DOHH2 (cell line): ENCODE data around the gene SORL1.

ENCODE experiments used
- EZH2phosphoT487 ChIP-seq: fragments of 200-600 bp; sonication (generic); IDR thresholded peaks from 2 replicates; pipeline ENCODE4 v1.6.1; 2017; ENCODE audit warnings: borderline replicate concordance, mild to moderate bottlenecking, antibody characterized with exemption, low read length, moderate library complexity, mixed read lengths
- TF ChIP-seq, protein P1 (sequence below): fragments of 200-600 bp; sonication (generic); IDR thresholded peaks from one replicate; pipeline ENCODE4 v1.5.1; 2014; ENCODE audit warnings: antibody characterized with exemption, mild to moderate bottlenecking, low read depth, low read length; ENCODE audit not compliant: poor library complexity, severe bottlenecking

GRCh38 chr11:121588747-121589146 lies 136.6 kb downstream of the SORL1 start:
- TF ChIP-seq, protein P1, sequence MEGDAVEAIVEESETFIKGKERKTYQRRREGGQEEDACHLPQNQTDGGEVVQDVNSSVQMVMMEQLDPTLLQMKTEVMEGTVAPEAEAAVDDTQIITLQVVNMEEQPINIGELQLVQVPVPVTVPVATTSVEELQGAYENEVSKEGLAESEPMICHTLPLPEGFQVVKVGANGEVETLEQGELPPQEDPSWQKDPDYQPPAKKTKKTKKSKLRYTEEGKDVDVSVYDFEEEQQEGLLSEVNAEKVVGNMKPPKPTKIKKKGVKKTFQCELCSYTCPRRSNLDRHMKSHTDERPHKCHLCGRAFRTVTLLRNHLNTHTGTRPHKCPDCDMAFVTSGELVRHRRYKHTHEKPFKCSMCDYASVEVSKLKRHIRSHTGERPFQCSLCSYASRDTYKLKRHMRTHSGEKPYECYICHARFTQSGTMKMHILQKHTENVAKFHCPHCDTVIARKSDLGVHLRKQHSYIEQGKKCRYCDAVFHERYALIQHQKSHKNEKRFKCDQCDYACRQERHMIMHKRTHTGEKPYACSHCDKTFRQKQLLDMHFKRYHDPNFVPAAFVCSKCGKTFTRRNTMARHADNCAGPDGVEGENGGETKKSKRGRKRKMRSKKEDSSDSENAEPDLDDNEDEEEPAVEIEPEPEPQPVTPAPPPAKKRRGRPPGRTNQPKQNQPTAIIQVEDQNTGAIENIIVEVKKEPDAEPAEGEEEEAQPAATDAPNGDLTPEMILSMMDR = no peak
- TF ChIP-seq EZH2phosphoT487 = no peak
